Immature natural killer cell (primary cell): ENCODE data around the gene NFXL1. TPM values are rescaled to one million over a fixed set of nuclear protein-coding genes. Genes with fewer than 3 reads are reported as not detected.

Source experiments
- DNase-seq, 3 donors: peaks; one replicate each; pipeline ENCODE4 v3.0.0; 2022; ENCODE audit warnings: mixed read lengths in 1 of 3
- H3K27ac Mint-ChIP-seq, 6 donors: one replicate each; pipeline ENCODE4 v1.8.0; 2020; ENCODE audit warnings: mixed read lengths in 6 of 6, mild to moderate bottlenecking in 5 of 6, inconsistent platforms in 4 of 6, moderate library complexity in 3 of 6
- H3K27me3 Mint-ChIP-seq, 3 donors: one replicate each; pipeline ENCODE4 v1.8.0; 2020 to 2021; ENCODE audit warnings: low read depth in 3 of 3, mild to moderate bottlenecking in 3 of 3, mixed read lengths in 3 of 3, moderate library complexity in 3 of 3, inconsistent platforms in 1 of 3
- H3K36me3 Mint-ChIP-seq, 3 donors: one replicate each; pipeline ENCODE4 v1.8.0; 2020; ENCODE audit warnings: mixed read lengths in 3 of 3, inconsistent platforms in 2 of 3, mild to moderate bottlenecking in 2 of 3
- H3K4me1 Mint-ChIP-seq, 2 donors: one replicate each; pipeline ENCODE4 v1.8.0; 2020; ENCODE audit warnings: inconsistent platforms in 2 of 2, mild to moderate bottlenecking in 2 of 2, mixed read lengths in 2 of 2, moderate library complexity in 1 of 2
- H3K4me3 Mint-ChIP-seq, 5 donors: one replicate each; pipeline ENCODE4 v1.8.0; 2020; ENCODE audit warnings: mild to moderate bottlenecking in 5 of 5, mixed read lengths in 5 of 5, inconsistent platforms in 3 of 5, moderate library complexity in 3 of 5
- H3K9me3 Mint-ChIP-seq, 6 donors: one replicate each; pipeline ENCODE4 v1.8.0; 2020; ENCODE audit warnings: mild to moderate bottlenecking in 6 of 6, mixed read lengths in 6 of 6, inconsistent platforms in 4 of 6, moderate library complexity in 3 of 6
- polyA plus RNA-seq, 3 donors: library from polyadenylated mRNA; unstranded; fragments of 300-500 nt; fragmentation: Illumina TruSeq; gene quantifications; one replicate each; pipeline ENCODE4 v1.2.3, GENCODE V29; 2021

Gene NFXL1
- polyA plus RNA-seq, 3 donors from 2014 or later, result 1.7 to 6.4 (median 5.4) TPM

- Mint-ChIP-seq H3K4me3 (no peak overlapping the region), H3K4me1 (peaks cover 0 to 11% of the 10 kb centered on the region in 2 donors), H3K27me3 (peaks cover 4 to 13% (median 11%) of the 10 kb centered on the region in 3 donors), H3K9me3 (no peaks in the 10 kb centered on the region), H3K36me3 (no peaks in the 10 kb centered on the region), H3K27ac (no peak overlapping the region)
- no peak for DNase-seq
These were observed 99.6 kb downstream of the NFXL1 start for GRCh38 chr4:47814618-47815295.

- no peak for DNase-seq
- Mint-ChIP-seq H3K9me3 (no peaks in the 10 kb centered on the region), H3K4me1 (no peaks in the 10 kb centered on the region), H3K36me3 (no peaks in the 10 kb centered on the region), H3K4me3 (no peak overlapping the region), H3K27me3 (peaks cover 2 to 10% (median 2%) of the 10 kb centered on the region in 3 donors), H3K27ac (no peak overlapping the region)
These were observed 104.7 kb downstream of the NFXL1 start for GRCh38 chr4:47809654-47810203.

- no peak overlapping the region for H3K27ac Mint-ChIP-seq
- no peaks in the 10 kb centered on the region for H3K36me3 Mint-ChIP-seq
- DNase-seq, result no peak
- H3K4me3 Mint-ChIP-seq, result no peak overlapping the region
- peaks cover 0 to 2% (median 2%) of the 10 kb centered on the region in 3 donors for H3K27me3 Mint-ChIP-seq
- H3K9me3 Mint-ChIP-seq, result no peaks in the 10 kb centered on the region
- H3K4me1 Mint-ChIP-seq, result no peaks in the 10 kb centered on the region
These were observed 109.8 kb downstream of the NFXL1 start for GRCh38 chr4:47804598-47804997.

- Mint-ChIP-seq H3K9me3 (no peaks in the 10 kb centered on the region), H3K27ac (no peak overlapping the region), H3K36me3 (no peaks in the 10 kb centered on the region), H3K4me3 (no peak overlapping the region), H3K27me3 (peaks cover 0 to 2% (median 2%) of the 10 kb centered on the region in 3 donors), H3K4me1 (no peaks in the 10 kb centered on the region)
- no peak for DNase-seq
These were observed 112.8 kb downstream of the NFXL1 start for GRCh38 chr4:47801481-47802002.

- Mint-ChIP-seq H3K27ac (no peak overlapping the region), H3K9me3 (no peaks in the 10 kb centered on the region), H3K4me1 (no peaks in the 10 kb centered on the region), H3K36me3 (no peaks in the 10 kb centered on the region), H3K27me3 (peaks cover 0 to 1% (median 0%) of the 10 kb centered on the region in 3 donors), H3K4me3 (no peak overlapping the region)
- no peak for DNase-seq
These were observed 116.2 kb downstream of the NFXL1 start for GRCh38 chr4:47798165-47798564.

Other genes starting within 250 kb of the NFXL1 start
- not detected for gene CORIN, start 76.5 kb downstream of the NFXL1 start, polyA plus RNA-seq
- gene CNGA1, start 102.1 kb upstream of the NFXL1 start, polyA plus RNA-seq, result not detected
- not detected for gene NIPAL1, start 102.2 kb upstream of the NFXL1 start, polyA plus RNA-seq
- gene TXK, start 219.7 kb upstream of the NFXL1 start, polyA plus RNA-seq, result 100 to 1,000 TPM; 176 to 314 (median 243) TPM